NCI-H1694 (cell line): ENCODE data around the gene LYST.
A peak's percentile ranks its signal among the peaks of the same experiment; 100 is the strongest.
"Not testable (repeated sequence)": the region's sequence is repeated elsewhere in the genome, so short reads cannot be mapped to it uniquely, and the experiment has no call there.

ENCODE experiments used
- DNase-seq: peaks from one replicate; lab custom pipeline; 2025; lab: John Stamatoyannopoulos, UW

Gene LYST

DNA sequence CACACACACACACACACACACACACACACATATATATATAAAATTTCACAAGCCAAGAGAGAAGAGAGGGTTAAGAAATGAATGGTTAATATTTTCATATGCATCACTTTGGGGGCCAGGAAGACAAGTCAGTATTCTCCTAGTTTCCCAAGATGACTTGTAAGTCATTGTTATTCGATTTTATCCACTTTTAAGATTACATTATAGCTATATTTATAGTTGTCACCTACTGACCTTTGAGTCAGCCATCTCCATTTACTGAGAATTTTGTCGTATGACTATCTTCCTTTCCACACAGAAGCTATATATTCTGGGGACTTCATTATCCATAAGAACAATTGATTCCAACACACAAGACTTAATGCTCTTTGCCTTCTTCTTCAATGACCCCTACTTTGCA, 8.9 kb downstream of the LYST start:
- DNase-seq = no peak

DNA sequence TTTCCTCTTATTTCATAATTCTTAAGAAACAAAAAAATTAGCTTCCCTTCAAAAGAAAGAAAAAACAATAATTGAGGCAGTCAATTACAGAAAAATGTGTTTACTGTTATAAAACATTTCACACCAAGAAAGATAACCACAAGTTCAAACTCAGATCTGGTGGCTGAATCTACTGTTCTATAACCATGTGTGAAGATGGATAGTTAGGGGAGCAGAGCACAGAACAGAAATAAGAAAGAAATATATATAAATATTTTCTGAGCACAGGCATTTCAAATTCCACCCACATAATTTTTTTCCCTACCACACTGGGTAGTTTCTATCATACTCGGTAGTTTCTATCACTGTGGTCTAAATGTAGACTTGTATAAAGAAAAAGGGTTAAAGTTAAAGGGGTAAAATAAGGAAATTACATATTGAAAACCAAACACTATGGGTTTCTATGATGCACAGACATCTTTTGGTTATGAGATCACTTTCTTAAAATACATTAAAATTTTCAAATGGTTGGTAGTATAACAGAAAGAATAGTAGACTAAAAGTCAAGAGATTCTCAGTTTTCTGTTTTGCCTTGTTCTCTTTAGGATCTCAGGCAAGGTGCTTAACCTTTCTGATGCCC, 10.8 kb downstream of the LYST start:
- DNase-seq = no peak

- DNase-seq = no peak
These were observed 12.4 kb downstream of the LYST start for GRCh38 chr1:235854347-235854746.

GRCh38 chr1:235853653-235854052, 13.1 kb downstream of the LYST start:
- no peak for DNase-seq

GRCh38 chr1:235852887-235853286, 13.8 kb downstream of the LYST start:
- DNase-seq = no peak

GRCh38 chr1:235851939-235852338, 14.8 kb downstream of the LYST start:
- no peak for DNase-seq

- not testable (repeated sequence) for DNase-seq
These were observed 18.5 kb downstream of the LYST start for GRCh38 chr1:235848251-235848650.

DNA sequence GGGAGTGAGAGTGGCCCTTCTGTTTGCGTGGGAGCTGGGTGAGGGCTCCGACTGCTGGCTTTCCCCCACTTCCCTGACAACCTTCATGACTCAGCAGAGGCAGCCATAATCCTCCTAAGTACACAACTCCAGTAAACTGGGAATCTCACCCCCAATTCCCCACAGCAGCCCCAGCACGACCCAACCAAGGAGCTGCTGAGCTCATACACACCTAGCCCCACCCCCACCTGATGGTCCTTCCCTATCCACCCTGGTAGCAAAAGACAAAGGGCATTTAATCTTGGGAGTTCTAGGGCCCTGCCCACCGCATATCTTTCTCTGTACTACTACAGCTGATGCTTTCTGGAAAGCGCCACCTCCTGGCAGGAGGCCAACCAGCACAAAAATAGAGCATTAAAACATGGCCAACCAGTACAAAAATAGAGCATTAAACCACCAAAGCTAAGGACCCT, 21.0 kb downstream of the LYST start:
- DNase-seq = not testable (repeated sequence)

GRCh38 chr1:235844776-235845175, 21.9 kb downstream of the LYST start:
- no peak for DNase-seq

DNA sequence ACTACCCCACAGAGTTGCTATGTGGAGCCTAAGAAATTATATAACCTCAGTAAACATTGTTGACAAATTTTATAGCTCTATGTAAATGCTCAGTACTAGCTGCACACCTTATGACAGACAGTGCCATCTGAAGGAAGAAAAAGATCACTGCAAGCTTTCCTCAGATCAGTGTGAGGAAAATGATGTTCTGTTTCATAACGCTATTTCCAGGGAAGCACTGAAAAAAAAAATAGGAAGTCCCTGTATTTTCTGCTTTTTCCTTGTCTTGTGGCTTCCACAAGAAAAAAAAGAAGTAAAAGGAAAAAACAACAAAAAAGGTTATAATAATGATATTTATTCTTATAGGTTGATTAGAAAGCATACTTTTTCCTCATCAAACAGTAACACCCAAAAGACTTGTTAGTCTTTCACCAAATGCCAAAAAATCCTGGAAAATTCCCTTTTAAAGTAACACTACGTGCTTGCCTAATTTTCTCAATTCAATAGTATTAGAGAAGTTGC, 23.2 kb downstream of the LYST start:
- DNase-seq = peak; percentile 29

GRCh38 chr1:235841938-235842545, 24.7 kb downstream of the LYST start:
- DNase-seq = no peak

DNA sequence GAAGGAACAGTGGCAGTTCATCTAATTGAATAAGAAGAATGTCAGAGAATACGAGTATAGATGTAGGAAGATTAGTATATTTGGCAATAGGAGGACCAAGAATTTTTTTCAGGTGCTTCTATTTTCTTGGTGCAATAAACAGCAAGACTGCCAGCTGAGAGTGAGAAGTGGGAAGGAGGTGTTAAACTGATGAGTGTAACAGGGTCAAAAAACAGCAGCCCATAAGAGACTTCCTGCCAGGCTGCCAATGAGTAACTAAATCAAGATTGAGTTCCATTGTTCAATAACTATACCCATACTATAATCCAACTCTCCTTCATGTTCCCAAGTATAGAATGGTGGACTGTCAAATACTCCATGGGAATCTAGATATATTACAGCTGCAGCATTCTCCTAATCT, 28.7 kb downstream of the LYST start:
- no peak for DNase-seq

- DNase-seq = no peak
These were observed 31.5 kb downstream of the LYST start for GRCh38 chr1:235835226-235835625.

DNA sequence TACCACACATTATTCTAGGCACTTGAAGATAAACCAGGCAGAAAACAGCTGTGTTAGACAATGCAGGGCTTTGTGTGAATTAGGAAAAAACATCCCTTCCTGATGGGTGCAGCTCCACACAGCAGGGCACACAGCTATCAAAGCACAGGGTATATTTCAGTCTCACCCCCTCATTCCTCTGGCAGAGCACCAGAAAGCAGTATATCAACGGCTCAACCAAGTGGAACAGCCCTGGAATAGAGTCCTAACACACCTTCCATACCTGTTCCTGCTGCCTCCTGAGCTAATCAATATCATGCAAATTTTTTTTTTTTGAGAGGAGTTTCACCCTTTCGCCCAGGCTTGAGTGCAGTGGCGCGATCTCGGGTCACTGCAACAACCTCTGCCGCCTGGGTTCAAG, 32.1 kb downstream of the LYST start:
- DNase-seq = no peak

DNA sequence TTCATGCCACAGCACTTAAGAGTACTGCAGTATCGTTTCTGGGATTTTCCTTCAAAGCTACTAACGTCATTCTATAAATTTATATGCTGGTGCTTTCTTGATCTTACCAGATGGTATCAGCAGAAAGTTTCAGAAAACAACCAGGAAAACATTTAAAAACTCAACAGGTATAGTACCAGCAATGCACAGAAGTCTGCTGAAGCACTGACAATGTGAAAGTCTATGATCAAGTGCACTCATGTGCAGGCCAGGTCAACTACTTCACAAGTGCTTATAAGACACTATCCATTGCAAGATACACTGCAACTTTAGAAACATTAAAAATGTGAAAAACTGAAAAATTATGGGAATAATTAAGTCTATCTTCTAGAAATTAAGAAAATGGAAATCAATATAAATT, 34.7 kb downstream of the LYST start:
- DNase-seq = no peak

- DNase-seq = no peak
These were observed 35.6 kb downstream of the LYST start for GRCh38 chr1:235831148-235831547.

DNA sequence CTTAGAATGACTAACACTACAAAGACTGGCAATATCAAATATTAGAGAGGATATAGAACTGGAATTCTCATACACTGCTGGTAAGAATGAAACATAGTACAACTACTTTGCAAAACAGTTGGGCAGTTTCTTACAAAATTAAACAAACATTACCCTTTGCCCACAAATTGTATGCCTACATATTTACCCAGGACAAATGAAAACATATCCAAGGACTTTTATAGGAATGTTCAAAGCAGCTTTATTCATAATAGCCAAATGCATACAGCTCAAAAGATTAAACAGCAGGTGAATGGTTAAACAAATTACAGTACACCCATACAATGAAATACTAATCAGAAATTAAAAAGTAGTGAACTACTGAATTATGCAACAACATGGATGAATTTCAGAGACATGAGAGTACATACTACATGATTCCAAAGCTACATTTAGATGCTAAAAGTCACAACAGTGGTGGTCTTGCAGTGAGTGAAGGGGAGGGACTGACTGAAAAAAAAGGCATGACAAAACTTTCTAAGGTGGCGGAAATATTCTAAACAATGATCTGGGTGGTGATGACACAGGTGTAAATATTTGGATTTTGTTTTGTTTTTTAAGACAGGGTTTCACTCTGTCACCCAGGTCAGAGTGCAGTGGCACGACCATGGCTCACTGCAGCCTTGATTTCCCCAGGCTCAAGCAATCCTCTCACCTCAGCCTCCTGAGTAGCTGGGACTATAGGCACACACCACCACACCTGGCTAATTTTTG, 40.4 kb downstream of the LYST start:
- DNase-seq = no peak

- no peak for DNase-seq
These were observed 41.5 kb downstream of the LYST start for GRCh38 chr1:235825229-235825628.

DNA sequence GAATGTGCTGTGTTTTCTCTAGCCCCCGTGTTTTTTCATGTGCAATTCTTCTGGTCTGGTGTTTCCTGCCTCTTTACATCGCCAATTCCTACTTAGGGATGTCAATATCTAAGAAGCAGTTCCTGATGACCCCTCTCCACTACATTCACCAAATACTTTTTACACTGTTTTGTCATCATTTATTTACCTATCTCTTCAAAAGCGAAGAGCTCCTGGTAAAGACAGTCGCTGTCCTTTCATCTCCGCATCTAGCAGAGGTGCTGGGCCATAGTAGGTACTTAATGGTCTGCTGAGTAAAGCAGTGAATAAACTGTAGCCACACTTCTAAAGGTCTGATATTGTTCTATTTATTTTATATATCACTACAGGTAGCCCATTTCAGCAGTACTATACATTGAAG, 43.0 kb downstream of the LYST start:
- no peak for DNase-seq

DNA sequence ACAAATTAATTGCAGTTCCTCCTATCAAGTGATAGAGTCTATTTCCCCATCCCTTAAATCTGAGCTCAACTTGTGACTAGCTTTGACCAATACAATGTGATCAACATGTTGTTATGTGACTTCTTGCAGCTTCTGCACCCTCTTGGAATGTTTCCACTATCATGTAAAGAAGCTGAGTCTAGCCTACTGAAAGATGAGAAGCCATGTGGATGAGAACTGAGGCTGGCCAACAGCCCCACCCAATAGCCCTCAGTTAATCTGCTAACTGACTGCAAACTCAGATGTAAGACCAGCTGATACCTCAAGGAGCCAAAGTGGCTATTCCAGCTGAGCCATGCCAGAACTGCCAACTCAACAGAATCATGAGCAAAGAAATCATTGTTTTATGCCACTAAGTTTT, 44.0 kb downstream of the LYST start:
- no peak for DNase-seq

DNA sequence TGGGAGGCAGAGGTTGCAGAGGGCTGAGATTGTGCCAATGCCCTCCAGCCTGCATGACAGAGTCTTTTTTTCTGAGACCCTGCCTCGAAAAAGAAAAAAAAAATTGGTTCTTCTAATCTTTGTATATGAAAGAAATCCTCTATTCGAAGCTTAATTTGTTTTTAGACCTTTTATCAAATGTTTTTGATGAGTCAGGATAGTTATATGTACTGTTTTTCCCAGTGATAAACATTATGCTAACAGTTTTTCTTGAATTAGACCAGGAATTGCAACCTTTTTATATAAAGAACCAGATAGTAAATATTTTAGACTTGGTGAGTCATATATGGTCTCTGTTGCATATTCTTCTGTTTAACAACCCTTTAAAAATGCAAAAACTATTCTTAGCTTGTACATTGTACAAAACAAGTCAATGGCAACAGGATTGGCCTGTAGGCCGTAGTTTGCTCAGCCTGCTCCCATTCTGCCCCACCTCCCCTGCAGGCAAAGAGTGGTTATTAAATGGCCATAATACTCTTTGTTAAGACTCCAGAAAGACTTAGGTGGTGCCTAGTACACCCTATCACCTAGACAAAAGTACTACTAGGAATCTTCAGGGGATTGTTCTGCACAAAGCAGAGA, 45.2 kb downstream of the LYST start:
- DNase-seq = no peak

GRCh38 chr1:235820061-235820460, 46.6 kb downstream of the LYST start:
- no peak for DNase-seq

DNA sequence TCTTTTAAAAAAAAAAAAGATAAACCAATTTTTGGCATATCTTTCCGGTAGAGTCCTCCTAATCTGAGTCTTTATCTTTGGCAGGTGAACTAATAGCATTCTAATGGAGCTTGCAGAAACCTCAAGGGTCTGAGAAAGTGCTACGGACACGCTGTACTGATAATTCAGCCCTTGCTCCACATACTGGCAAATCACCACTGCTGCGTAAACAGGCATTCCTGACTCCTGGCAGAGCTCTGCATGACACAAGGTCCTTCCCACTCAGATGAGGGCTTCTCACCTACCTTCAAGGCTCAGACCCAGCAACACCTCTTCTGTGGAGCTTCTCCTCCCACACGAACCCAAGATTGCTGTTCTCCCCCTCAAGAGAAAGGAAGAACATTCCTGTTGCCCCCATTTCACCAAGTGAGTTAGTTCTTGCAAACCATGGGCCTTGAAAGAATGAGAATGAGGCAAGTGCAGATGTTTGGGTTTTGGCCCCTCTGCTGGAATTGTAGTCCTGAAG, 48.0 kb downstream of the LYST start:
- no peak for DNase-seq
